ENCODE results near the gene HCN2. TPM values are rescaled to one million over a fixed set of nuclear protein-coding genes. Genes with fewer than 3 reads are reported as not detected.

HCN2 gene
- total and polyA plus RNA-seq, 2 of the 13 experiments (the other 11 are each of a cell fraction or from before 2014, with no cell fraction given) = 0.01 TPM; not detected in 1

- TF ChIP-seq, protein P1, sequence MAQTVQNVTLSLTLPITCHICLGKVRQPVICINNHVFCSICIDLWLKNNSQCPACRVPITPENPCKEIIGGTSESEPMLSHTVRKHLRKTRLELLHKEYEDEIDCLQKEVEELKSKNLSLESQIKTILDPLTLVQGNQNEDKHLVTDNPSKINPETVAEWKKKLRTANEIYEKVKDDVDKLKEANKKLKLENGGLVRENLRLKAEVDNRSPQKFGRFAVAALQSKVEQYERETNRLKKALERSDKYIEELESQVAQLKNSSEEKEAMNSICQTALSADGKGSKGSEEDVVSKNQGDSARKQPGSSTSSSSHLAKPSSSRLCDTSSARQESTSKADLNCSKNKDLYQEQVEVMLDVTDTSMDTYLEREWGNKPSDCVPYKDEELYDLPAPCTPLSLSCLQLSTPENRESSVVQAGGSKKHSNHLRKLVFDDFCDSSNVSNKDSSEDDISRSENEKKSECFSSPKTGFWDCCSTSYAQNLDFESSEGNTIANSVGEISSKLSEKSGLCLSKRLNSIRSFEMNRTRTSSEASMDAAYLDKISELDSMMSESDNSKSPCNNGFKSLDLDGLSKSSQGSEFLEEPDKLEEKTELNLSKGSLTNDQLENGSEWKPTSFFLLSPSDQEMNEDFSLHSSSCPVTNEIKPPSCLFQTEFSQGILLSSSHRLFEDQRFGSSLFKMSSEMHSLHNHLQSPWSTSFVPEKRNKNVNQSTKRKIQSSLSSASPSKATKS (CRISPR knock-in tag; IDR thresholded peaks at IDR 0.05) = no peak
- TF ChIP-seq ZNF703 (CRISPR knock-in tag; IDR thresholded peaks at IDR 0.05; ENCODE audit: borderline replicate concordance) = no peak
- TF ChIP-seq ARID5B (CRISPR knock-in tag; IDR thresholded peaks at IDR 0.05) = peak; percentile 69
- TF ChIP-seq, protein P2, sequence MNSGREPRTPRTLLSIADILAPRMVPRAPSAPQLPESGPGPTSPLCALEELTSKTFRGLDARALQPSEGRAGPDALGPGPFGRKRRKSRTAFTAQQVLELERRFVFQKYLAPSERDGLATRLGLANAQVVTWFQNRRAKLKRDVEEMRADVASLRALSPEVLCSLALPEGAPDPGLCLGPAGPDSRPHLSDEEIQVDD (CRISPR knock-in tag; IDR thresholded peaks at IDR 0.05; ENCODE audit: borderline replicate concordance) = no peak
- peak; percentile 89 for TF ChIP-seq GLMP (CRISPR knock-in tag; IDR thresholded peaks at IDR 0.05; ENCODE audit: borderline replicate concordance)
- TF ChIP-seq, protein P3, sequence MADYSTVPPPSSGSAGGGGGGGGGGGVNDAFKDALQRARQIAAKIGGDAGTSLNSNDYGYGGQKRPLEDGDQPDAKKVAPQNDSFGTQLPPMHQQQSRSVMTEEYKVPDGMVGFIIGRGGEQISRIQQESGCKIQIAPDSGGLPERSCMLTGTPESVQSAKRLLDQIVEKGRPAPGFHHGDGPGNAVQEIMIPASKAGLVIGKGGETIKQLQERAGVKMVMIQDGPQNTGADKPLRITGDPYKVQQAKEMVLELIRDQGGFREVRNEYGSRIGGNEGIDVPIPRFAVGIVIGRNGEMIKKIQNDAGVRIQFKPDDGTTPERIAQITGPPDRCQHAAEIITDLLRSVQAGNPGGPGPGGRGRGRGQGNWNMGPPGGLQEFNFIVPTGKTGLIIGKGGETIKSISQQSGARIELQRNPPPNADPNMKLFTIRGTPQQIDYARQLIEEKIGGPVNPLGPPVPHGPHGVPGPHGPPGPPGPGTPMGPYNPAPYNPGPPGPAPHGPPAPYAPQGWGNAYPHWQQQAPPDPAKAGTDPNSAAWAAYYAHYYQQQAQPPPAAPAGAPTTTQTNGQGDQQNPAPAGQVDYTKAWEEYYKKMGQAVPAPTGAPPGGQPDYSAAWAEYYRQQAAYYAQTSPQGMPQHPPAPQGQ (CRISPR knock-in tag; IDR thresholded peaks at IDR 0.05; ENCODE audit: borderline replicate concordance) = no peak
- no peak for TF ChIP-seq ZNF550 (CRISPR knock-in tag; IDR thresholded peaks at IDR 0.05; ENCODE audit: borderline replicate concordance)
- TF ChIP-seq SOX13 (IDR thresholded peaks at IDR 0.05) = no peak
- peak in 1 of 2 experiments; percentile 46; a peak in 1 of 4 replicates for TF ChIP-seq SOX13 (CRISPR knock-in tag; conservative IDR thresholded peaks at IDR 0.05 in 1 of 2, IDR thresholded peaks at IDR 0.05 in 1 of 2)
- TF ChIP-seq, protein P4, sequence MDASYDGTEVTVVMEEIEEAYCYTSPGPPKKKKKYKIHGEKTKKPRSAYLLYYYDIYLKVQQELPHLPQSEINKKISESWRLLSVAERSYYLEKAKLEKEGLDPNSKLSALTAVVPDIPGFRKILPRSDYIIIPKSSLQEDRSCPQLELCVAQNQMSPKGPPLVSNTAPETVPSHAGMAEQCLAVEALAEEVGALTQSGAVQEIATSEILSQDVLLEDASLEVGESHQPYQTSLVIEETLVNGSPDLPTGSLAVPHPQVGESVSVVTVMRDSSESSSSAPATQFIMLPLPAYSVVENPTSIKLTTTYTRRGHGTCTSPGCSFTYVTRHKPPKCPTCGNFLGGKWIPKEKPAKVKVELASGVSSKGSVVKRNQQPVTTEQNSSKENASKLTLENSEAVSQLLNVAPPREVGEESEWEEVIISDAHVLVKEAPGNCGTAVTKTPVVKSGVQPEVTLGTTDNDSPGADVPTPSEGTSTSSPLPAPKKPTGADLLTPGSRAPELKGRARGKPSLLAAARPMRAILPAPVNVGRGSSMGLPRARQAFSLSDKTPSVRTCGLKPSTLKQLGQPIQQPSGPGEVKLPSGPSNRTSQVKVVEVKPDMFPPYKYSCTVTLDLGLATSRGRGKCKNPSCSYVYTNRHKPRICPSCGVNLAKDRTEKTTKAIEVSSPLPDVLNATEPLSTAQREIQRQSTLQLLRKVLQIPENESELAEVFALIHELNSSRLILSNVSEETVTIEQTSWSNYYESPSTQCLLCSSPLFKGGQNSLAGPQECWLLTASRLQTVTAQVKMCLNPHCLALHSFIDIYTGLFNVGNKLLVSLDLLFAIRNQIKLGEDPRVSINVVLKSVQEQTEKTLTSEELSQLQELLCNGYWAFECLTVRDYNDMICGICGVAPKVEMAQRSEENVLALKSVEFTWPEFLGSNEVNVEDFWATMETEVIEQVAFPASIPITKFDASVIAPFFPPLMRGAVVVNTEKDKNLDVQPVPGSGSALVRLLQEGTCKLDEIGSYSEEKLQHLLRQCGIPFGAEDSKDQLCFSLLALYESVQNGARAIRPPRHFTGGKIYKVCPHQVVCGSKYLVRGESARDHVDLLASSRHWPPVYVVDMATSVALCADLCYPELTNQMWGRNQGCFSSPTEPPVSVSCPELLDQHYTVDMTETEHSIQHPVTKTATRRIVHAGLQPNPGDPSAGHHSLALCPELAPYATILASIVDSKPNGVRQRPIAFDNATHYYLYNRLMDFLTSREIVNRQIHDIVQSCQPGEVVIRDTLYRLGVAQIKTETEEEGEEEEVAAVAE (CRISPR knock-in tag; IDR thresholded peaks at IDR 0.05; ENCODE audit: borderline replicate concordance) = no peak; the same call in 1 of the 2 replicates
- TF ChIP-seq MED1 (CRISPR knock-in tag; IDR thresholded peaks at IDR 0.05) = peak; percentile 94
- peak; percentile 54; the same call in 1 of the 2 replicates for TF ChIP-seq ZBTB20 (CRISPR knock-in tag; IDR thresholded peaks at IDR 0.05; ENCODE audit: borderline replicate concordance, low read depth)
- peak; percentile 77 for TF ChIP-seq SOX5 (CRISPR knock-in tag; IDR thresholded peaks at IDR 0.05; ENCODE audit: borderline replicate concordance)
These were observed 30.8 kb upstream of the HCN2 start (continued) for GRCh38 chr19:558770-559439.

All from HepG2 (cell line).